ENCODE measurements around the gene PCDHA10. TPM values are rescaled to one million over a fixed set of nuclear protein-coding genes. Genes with fewer than 3 reads are reported as not detected.

The PCDHA10 gene
- total and polyA plus RNA-seq, 2 of the 13 experiments (the other 11 are each of a cell fraction or from before 2014, with no cell fraction given) = 0.01 to 0.02 TPM

DNA sequence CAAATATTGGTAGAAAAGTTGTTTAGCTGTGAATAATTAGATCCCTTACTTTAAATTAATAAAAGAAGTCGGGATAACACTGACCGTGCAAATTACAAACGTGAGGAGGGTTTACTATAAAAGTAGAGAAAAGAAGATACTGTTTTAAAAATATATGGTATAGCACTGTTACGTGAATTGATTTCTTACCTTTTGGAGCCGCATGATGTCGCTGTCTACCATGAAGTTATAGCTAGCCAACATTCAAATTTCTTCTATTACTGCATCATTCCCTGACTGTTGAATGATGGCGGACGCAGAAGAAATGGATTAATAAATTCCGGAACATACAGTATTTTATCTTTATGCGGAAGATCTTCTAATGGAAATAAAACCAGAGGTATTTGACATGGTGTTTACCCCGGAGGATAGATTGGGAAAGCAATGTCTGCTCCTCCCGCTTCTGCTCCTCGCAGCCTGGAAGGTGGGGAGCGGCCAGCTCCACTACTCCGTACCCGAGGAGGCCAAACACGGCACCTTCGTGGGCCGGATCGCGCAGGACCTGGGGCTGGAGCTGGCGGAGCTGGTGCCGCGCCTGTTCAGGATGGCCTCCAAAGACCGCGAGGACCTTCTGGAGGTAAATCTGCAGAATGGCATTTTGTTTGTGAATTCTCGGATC lies 27.9 kb upstream of the PCDHA10 start, which contains the start of gene PCDHA6:
TSS of gene PCDHA6 (plus strand) at position 257 of the 658 bp plus-strand sequence. CDS start at position 389, 132 bp downstream.
- H3K27me3 ChIP-seq (ENCODE audit: control insufficient read depth in 1 of 2, insufficient read depth in 2 of 2, low read length in 2 of 2) = no peaks in the 10 kb centered on the region; a peak in 1 of 5 replicates
- no peak within 1 kb of the TSS for H3K27ac ChIP-seq (ENCODE audit: extremely low read length, insufficient read depth, low read length)
- 62% methylated on average over 27 of the region's 27 CpGs for WGBS (ENCODE audit: low lambda C conversion rate)
- DNase-seq (ENCODE audit: low spot score) (no peak), FAIRE-seq (no peak), ATAC-seq (no peak)
- no peak within 1 kb of the TSS for H3K4me3 ChIP-seq (replicated peaks in 1 of 3; ENCODE audit: insufficient read depth in 1 of 3, low read depth in 2 of 3, low read length in 3 of 3)
- H3K79me2 ChIP-seq (ENCODE audit: insufficient read depth, low read length) = no peaks in the 10 kb centered on the region
- no peak within 1 kb of the TSS for H3K4me2 ChIP-seq (ENCODE audit: low read depth, low read length)
- no peak within 1 kb of the TSS for H2AFZ ChIP-seq (ENCODE audit: low read length)
- no TSS peak for BruUV-seq (replicated peaks)
- no peaks in the 10 kb centered on the region for H3K36me3 ChIP-seq (replicated peaks in 1 of 2; ENCODE audit: control insufficient read depth in 1 of 2, insufficient read depth in 2 of 2, low read length in 2 of 2)
- intact Hi-C loops (cut with micrococcal nuclease; ENCODE audit: unreplicated experiment) (no loop called here), in situ Hi-C loops (cut with HindIII; ENCODE audit: extremely low pct_ligation_motif_present, low pct_unique_long_range_greater_than_20kb) (no loop called here)
- no peaks in the 10 kb centered on the region for H3K4me1 ChIP-seq (ENCODE audit: insufficient read depth, low read length)
- no peak within 1 kb of the TSS for H3K9ac ChIP-seq (ENCODE audit: insufficient read depth, low read depth, low read length)
- ChIA-PET CTCF (ENCODE audit: low intra/inter-chr PET ratio, low total read pairs) (no interaction called here), POLR2A (no interaction called here)
- no peaks in the 10 kb centered on the region for H3K9me3 ChIP-seq (ENCODE audit: low read length)
- H4K20me1 ChIP-seq (ENCODE audit: insufficient read depth, low read length) = no peaks in the 10 kb centered on the region
- TF ChIP-seq, protein P1, sequence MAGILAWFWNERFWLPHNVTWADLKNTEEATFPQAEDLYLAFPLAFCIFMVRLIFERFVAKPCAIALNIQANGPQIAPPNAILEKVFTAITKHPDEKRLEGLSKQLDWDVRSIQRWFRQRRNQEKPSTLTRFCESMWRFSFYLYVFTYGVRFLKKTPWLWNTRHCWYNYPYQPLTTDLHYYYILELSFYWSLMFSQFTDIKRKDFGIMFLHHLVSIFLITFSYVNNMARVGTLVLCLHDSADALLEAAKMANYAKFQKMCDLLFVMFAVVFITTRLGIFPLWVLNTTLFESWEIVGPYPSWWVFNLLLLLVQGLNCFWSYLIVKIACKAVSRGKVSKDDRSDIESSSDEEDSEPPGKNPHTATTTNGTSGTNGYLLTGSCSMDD (CRISPR knock-in tag; IDR thresholded peaks at IDR 0.05) = no peak
- no peak for TF ChIP-seq EHMT2 (IDR thresholded peaks at IDR 0.05; ENCODE audit: borderline replicate concordance, low read depth, low read length)
- TF ChIP-seq ERF (CRISPR knock-in tag; IDR thresholded peaks at IDR 0.05) = no peak
- TF ChIP-seq BRCA1 (CRISPR knock-in tag; IDR thresholded peaks at IDR 0.05) = no peak
- TF ChIP-seq, protein P2, sequence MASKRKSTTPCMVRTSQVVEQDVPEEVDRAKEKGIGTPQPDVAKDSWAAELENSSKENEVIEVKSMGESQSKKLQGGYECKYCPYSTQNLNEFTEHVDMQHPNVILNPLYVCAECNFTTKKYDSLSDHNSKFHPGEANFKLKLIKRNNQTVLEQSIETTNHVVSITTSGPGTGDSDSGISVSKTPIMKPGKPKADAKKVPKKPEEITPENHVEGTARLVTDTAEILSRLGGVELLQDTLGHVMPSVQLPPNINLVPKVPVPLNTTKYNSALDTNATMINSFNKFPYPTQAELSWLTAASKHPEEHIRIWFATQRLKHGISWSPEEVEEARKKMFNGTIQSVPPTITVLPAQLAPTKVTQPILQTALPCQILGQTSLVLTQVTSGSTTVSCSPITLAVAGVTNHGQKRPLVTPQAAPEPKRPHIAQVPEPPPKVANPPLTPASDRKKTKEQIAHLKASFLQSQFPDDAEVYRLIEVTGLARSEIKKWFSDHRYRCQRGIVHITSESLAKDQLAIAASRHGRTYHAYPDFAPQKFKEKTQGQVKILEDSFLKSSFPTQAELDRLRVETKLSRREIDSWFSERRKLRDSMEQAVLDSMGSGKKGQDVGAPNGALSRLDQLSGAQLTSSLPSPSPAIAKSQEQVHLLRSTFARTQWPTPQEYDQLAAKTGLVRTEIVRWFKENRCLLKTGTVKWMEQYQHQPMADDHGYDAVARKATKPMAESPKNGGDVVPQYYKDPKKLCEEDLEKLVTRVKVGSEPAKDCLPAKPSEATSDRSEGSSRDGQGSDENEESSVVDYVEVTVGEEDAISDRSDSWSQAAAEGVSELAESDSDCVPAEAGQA (IDR thresholded peaks at IDR 0.05; ENCODE audit: low read depth) = no peak
- TF ChIP-seq, protein P2 (CRISPR knock-in tag; IDR thresholded peaks at IDR 0.05; ENCODE audit: borderline replicate concordance) = no peak
- TF ChIP-seq ZNF629 (CRISPR knock-in tag; conservative IDR thresholded peaks at IDR 0.05) = no peak
- TF ChIP-seq ZNF564 (CRISPR knock-in tag; IDR thresholded peaks at IDR 0.05) = no peak
- TF ChIP-seq ZNF607 (CRISPR knock-in tag; IDR thresholded peaks at IDR 0.05; ENCODE audit: borderline replicate concordance) = no peak
- no peak for TF ChIP-seq MAFF (IDR thresholded peaks at IDR 0.05; ENCODE audit: low read depth, low read length)
- TF ChIP-seq MYC (CRISPR knock-in tag; IDR thresholded peaks at IDR 0.05; ENCODE audit: borderline replicate concordance) = no peak
- TF ChIP-seq NFKBIZ (CRISPR knock-in tag; IDR thresholded peaks at IDR 0.05) = no peak
- TF ChIP-seq, protein P3, sequence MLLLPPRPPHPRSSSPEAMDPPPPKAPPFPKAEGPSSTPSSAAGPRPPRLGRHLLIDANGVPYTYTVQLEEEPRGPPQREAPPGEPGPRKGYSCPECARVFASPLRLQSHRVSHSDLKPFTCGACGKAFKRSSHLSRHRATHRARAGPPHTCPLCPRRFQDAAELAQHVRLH (CRISPR knock-in tag; IDR thresholded peaks at IDR 0.05; ENCODE audit: borderline replicate concordance, low read depth) = no peak
- TF ChIP-seq ISX (CRISPR knock-in tag; conservative IDR thresholded peaks at IDR 0.05) = no peak
- no peak for TF ChIP-seq SOX5 (CRISPR knock-in tag; IDR thresholded peaks at IDR 0.05; ENCODE audit: borderline replicate concordance)
